VCaP (cell line): ENCODE results near the gene DPP8.
"Not testable (repeated sequence)": the region's sequence is repeated elsewhere in the genome, so short reads cannot be mapped to it uniquely, and the experiment has no call there.

Source experiments
- H3K27ac ChIP-seq: fragments of 450-650 bp; 2 replicates; pipeline ENCODE4 v1.5.1; 2017
- CTCF ChIP-seq: fragments of 450-650 bp; conservative IDR thresholded peaks from 2 replicates; pipeline ENCODE4 v1.5.1; 2017; ENCODE audit warnings: mild to moderate bottlenecking, moderate library complexity

Gene DPP8

DNA sequence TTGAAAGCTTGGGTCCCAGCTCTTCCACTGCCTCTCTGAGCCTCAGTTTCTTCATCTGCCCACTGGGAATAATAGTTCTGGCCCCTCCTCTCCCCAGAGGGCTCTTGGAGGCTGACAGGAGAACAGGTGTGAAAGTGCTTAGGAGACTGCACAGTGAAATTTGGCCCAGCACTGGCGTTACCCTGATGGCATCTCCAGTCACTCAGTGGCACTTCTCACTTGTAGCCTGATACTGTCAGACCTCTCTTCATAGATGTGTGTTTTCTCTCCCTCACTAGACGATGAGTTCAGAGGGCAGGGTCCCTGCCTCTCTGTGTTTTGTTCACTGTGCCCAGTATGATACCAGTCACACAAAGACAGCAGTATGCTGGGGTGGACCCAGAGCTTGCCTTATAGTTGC lies 117.5 kb downstream of the DPP8 start:
- no peak for TF ChIP-seq CTCF
- H3K27ac ChIP-seq: no peak overlapping the region

DNA sequence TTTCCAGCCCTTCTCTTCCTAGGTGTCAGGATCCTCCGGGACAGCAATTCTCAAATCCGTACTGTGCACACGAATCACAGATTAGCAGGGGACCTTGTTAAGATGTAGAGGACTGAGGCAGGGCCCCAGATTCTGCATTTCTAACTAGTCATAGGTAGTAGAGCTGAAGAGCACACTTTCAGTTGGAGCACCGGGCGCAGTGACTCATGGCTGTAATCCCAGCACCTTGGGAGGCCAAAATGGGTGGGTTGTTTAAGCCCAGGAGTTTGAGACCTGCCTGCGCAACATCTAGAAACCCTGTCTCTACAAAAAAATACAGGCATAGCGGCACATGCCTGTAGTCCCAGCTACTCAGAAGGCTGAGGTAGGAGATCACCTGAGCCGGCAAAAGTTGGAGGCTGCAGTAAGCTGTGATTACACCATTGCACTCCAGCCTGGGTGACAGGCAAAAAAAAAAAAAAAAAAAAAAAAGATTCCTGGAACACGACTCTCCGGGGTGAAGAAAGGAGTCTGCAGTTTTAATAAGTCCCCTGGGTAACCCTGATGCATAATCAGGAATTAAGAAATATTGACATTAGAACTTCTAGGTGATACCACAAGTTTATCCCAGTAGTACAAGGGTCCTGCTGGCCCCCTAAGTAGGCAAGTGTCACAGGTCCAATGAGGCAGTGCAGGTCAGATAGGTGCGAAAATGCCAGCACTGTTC lies 118.3 kb downstream of the DPP8 start:
- H3K27ac ChIP-seq: no peak overlapping the region
- no peak for TF ChIP-seq CTCF

- H3K27ac ChIP-seq: not testable (repeated sequence)
Observed at GRCh38 chr15:65398486-65398885, 119.0 kb downstream of the DPP8 start.

DNA sequence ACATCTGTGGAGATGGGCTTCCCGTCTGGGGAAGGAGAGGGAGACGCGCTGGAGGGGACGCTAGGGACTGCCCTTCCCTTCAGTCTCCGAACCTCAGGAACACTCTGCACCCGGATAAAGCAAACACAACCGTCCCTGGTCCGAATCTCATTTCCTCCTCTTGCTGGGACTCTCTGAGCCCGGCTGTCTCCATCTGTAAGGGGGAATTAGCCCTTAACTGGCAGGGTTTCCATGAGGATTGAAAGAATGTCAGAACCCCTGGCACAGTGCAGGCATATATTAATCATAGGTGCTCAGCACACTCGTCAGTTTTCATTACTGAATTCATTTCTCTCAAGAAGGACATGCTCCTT lies 120.5 kb downstream of the DPP8 start:
- H3K27ac ChIP-seq: no peak overlapping the region
- TF ChIP-seq CTCF: no peak

- no peak overlapping the region for H3K27ac ChIP-seq
- TF ChIP-seq CTCF: no peak
Observed at GRCh38 chr15:65396283-65396964, 121.1 kb downstream of the DPP8 start.

DNA sequence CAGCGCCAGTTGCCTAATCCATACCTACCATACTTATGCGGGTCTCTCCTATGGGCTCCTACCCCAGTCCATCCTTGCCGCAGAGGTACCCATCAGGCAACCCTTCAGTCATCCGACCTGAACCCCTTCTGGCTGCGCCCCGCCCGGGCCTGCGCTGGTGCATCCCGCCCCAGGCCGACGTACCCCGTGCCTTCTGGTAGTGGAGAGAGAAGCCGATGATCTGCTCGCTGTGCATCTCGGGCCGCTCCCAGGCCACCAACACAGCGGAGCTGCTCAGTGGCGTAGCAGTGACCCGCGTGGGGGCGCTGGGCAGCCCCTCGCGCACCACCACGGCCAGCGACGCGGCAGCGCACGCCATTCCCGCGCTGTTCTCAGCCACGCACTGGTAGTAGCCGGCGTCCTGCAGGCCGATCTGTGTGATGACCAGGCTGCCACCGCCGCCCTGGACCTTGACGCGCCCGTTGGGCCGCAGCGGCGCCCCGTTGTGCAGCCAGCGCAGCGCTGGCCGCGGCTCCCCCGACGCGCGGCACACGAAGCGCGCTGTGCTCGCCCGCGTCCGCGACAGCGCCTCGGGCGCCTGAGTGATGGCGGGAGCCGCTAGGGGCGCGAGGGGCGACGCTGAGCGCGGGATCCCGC lies 121.8 kb downstream of the DPP8 start:
- H3K27ac ChIP-seq: no peak overlapping the region
- TF ChIP-seq CTCF: no peak

DNA sequence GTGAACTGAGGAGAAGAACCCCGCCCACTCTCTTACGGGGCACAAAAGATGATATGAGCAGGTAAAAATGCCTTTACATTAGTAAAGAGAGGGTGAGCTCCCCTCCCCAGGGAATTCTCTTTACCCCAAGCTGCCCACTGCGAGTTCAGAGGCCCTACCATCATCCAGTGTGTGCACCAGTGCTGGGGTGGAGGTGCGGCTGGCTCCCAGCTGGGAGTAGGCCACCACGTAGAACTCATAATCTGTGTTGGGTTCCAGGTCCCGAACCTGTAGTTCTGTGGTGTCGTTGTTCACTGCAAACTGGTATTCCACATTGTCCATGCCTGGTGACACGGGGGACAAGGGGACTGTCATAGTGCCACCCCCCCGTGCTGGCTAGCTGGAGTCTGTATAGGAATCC lies 122.6 kb downstream of the DPP8 start:
- no peak overlapping the region for H3K27ac ChIP-seq
- no peak for TF ChIP-seq CTCF

DNA sequence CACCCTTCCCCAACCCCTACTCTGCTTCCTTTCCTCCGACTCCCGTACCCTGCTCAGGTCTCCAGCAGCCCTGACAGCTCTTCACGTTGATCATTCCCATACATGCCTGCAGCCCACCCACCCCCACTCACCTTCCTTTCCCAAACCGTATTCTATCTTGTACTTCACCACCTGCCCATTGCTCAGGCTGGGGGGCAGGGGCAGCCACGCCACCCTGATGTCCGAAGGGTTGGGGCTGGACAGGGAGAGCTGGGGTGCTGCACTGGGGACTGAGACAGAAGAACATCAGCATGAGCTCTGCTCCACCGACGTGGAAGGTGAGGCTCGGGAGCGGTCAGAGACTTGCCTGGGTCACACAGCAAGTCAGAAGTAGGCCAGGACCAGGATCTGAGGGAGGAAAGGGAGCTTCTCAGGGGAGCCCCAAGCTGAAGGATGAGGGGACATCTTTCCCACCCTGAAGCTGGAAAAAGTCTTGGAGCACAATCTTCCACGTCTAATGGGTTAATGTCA lies 123.2 kb downstream of the DPP8 start:
- no peak overlapping the region for H3K27ac ChIP-seq
- TF ChIP-seq CTCF: no peak
